ENCODE measurements around the gene CLN6.

Gene CLN6

GRCh38 chr15:68229386-68230156, at the start of gene CLN6:
Gene CLN6, minus strand, starts transcription at chr15:68229728. Its CDS starts 144 bp downstream, at chr15:68229584.
- peak; percentile 91 for DNase-seq (ENCODE audit: low spot score)

GRCh38 chr15:68278595-68279405, 49.3 kb upstream of the CLN6 start:
- peak; percentile 29 for DNase-seq (ENCODE audit: low spot score)

GRCh38 chr15:68278345-68278594, 48.7 kb upstream of the CLN6 start:
- peak; percentile 40 for DNase-seq (ENCODE audit: low spot score)

GRCh38 chr15:68277603-68278344, 48.2 kb upstream of the CLN6 start, which contains the start of gene FEM1B:
Gene FEM1B, plus strand, starts transcription at chr15:68277745. Its CDS starts 673 bp downstream, at chr15:68278418.
- peak; percentile 87 for DNase-seq (ENCODE audit: low spot score)

GRCh38 chr15:68277131-68277602, 47.6 kb upstream of the CLN6 start:
- DNase-seq (ENCODE audit: low spot score): peak; percentile 54

- DNase-seq (ENCODE audit: low spot score): no peak
These were observed 47.1 kb upstream of the CLN6 start for GRCh38 chr15:68276668-68277067.

GRCh38 chr15:68275165-68275746, 45.7 kb upstream of the CLN6 start:
- DNase-seq (ENCODE audit: low spot score): no peak

- no peak for DNase-seq (ENCODE audit: low spot score)
These were observed 44.8 kb upstream of the CLN6 start for GRCh38 chr15:68274201-68274848.

GRCh38 chr15:68272721-68273271, 43.3 kb upstream of the CLN6 start:
- DNase-seq (ENCODE audit: low spot score): no peak

- DNase-seq (ENCODE audit: low spot score): no peak
These were observed 42.4 kb upstream of the CLN6 start for GRCh38 chr15:68271854-68272471.

- no peak for DNase-seq (ENCODE audit: low spot score)
These were observed 38.9 kb upstream of the CLN6 start for GRCh38 chr15:68268405-68268804.

GRCh38 chr15:68265674-68266073, 36.1 kb upstream of the CLN6 start:
- DNase-seq (ENCODE audit: low spot score): no peak

GRCh38 chr15:68265081-68265480, 35.6 kb upstream of the CLN6 start:
- no peak for DNase-seq (ENCODE audit: low spot score)

GRCh38 chr15:68264282-68264681, 34.8 kb upstream of the CLN6 start:
- no peak for DNase-seq (ENCODE audit: low spot score)

GRCh38 chr15:68262514-68263356, 33.2 kb upstream of the CLN6 start:
- DNase-seq (ENCODE audit: low spot score): no peak

- DNase-seq (ENCODE audit: low spot score): no peak
These were observed 32.5 kb upstream of the CLN6 start for GRCh38 chr15:68261980-68262379.

- no peak for DNase-seq (ENCODE audit: low spot score)
These were observed 31.7 kb upstream of the CLN6 start for GRCh38 chr15:68261241-68261640.

GRCh38 chr15:68259883-68260282, 30.4 kb upstream of the CLN6 start:
- DNase-seq (ENCODE audit: low spot score): no peak

- DNase-seq (ENCODE audit: low spot score): no peak
These were observed 29.2 kb upstream of the CLN6 start for GRCh38 chr15:68258692-68259091.

All from HuH-7.5 (cell line).